Measurements from ENCODE around the gene SLC39A1. TPM values are rescaled to one million over a fixed set of nuclear protein-coding genes. Genes with fewer than 3 reads are reported as not detected.
A peak's percentile ranks its signal among the peaks of the same experiment; 100 is the strongest.

SLC39A1 gene
- total and polyA plus RNA-seq, 4 donors: 73.4 to 247 (median 122) TPM

DNA sequence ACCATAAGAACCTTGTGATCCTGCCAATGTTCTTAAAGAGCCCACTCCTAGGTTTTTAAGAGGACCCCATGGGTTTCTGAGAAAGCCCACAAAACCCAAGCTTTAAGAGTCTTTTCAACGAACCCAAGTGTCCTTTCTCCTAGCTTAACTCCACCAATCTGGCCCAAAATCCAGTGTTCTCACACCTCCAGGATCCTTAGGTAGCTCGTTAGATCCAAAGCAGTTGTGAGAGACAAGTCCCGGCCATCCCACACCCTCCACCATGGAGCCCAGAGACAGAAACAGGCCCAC is 18.6 kb downstream of the SLC39A1 start:
- peaks cover 0 to 45% (median 24%) of the 10 kb centered on the region in 4 donors for H3K36me3 ChIP-seq (ENCODE audit: control insufficient read depth in 4 of 4, insufficient read depth in 4 of 4, low read length in 4 of 4)
- no peaks in the 10 kb centered on the region for H3K9me3 ChIP-seq (ENCODE audit: control insufficient read depth in 4 of 4, insufficient read depth in 3 of 4, low read length in 3 of 4)
- 12 to 43% methylated on average over 3 of the region's 3 CpGs for WGBS, 2 donors
- H3K4me1 ChIP-seq (ENCODE audit: control insufficient read depth in 5 of 5, insufficient read depth in 5 of 5, low read length in 5 of 5): peaks cover 0 to 14% (median 8%) of the 10 kb centered on the region in 5 donors
- H3K27me3 ChIP-seq (ENCODE audit: control insufficient read depth in 3 of 3, insufficient read depth in 3 of 3, low read length in 2 of 3): no peaks in the 10 kb centered on the region
- ATAC-seq (ENCODE audit: insufficient read depth, low FRiP score): no peak
- peak overlapping the region; percentile 75 for H3K4me3 ChIP-seq
- H3K9ac ChIP-seq (ENCODE audit: insufficient read depth in 1 of 2, low read length in 2 of 2): no peak overlapping the region
- peak overlapping the region; percentile 97 to 99 for H3K27ac ChIP-seq (ENCODE audit: low read depth in 1 of 2, low read length in 1 of 2)
- DNase-seq: no peak
- TF ChIP-seq, protein P1, sequence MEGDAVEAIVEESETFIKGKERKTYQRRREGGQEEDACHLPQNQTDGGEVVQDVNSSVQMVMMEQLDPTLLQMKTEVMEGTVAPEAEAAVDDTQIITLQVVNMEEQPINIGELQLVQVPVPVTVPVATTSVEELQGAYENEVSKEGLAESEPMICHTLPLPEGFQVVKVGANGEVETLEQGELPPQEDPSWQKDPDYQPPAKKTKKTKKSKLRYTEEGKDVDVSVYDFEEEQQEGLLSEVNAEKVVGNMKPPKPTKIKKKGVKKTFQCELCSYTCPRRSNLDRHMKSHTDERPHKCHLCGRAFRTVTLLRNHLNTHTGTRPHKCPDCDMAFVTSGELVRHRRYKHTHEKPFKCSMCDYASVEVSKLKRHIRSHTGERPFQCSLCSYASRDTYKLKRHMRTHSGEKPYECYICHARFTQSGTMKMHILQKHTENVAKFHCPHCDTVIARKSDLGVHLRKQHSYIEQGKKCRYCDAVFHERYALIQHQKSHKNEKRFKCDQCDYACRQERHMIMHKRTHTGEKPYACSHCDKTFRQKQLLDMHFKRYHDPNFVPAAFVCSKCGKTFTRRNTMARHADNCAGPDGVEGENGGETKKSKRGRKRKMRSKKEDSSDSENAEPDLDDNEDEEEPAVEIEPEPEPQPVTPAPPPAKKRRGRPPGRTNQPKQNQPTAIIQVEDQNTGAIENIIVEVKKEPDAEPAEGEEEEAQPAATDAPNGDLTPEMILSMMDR (IDR thresholded peaks at IDR 0.05; ENCODE audit: control extremely low read depth, extremely low read depth): no peak

DNA sequence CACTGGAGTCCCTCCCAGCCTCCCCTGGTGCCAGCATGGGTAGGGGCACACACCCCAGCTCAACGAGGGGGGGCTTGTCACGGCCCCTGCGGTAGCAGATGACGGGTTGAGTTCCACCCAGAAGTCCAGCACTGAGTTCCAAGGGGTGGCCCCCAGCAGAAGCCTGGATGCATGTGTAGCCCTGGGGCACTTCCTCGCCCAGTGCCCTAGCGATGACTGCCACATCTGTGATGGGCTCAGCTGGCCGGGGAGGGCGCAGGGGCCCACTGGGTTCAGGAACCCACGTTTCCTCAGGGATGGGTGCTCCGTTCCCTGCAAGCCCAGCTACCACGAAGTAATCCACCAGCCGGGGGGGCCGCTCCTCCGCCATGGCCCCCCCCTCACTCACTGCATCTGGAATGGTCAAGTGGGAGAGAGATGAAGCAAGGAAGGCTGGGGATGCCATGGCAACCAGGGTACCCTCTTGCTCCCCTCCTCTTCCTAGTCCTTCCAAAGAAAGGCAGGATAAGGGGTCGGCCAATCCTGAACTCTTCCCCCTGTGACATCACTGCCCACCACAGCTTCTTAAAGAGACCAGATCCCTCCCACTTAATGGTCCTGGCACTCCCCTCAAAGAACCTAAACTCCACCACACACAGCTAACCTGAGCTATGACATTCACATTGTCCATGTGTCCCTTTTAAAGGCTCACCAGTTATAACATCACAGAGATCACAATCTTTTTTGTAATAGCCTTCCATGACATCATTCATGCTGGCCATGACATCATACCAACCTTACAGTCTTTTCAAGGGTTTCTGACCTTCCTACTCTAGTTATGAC is 19.1 kb downstream of the SLC39A1 start:
- Histone ChIP-seq H3K9ac (ENCODE audit: insufficient read depth in 1 of 2, low read length in 2 of 2) (no peak overlapping the region), H3K27me3 (ENCODE audit: control insufficient read depth in 3 of 3, insufficient read depth in 3 of 3, low read length in 2 of 3) (no peaks in the 10 kb centered on the region), H3K27ac (ENCODE audit: low read depth in 1 of 2, low read length in 1 of 2) (peak overlapping the region; percentile 97 to 99), H3K9me3 (ENCODE audit: control insufficient read depth in 4 of 4, insufficient read depth in 3 of 4, low read length in 3 of 4) (no peaks in the 10 kb centered on the region), H3K4me3 (no peak overlapping the region), H3K36me3 (ENCODE audit: control insufficient read depth in 4 of 4, insufficient read depth in 4 of 4, low read length in 4 of 4) (peaks cover 0 to 49% (median 25%) of the 10 kb centered on the region in 4 donors), H3K4me1 (ENCODE audit: control insufficient read depth in 5 of 5, insufficient read depth in 5 of 5, low read length in 5 of 5) (peaks cover 0 to 14% (median 8%) of the 10 kb centered on the region in 5 donors)
- ATAC-seq (ENCODE audit: insufficient read depth, low FRiP score): no peak
- whole genome bisulfite sequencing, 2 donors: 79 to 81% methylated on average over 15 of the region's 15 CpGs
- no peak for DNase-seq
- TF ChIP-seq, protein P1 (IDR thresholded peaks at IDR 0.05; ENCODE audit: control extremely low read depth, extremely low read depth): no peak

DNA sequence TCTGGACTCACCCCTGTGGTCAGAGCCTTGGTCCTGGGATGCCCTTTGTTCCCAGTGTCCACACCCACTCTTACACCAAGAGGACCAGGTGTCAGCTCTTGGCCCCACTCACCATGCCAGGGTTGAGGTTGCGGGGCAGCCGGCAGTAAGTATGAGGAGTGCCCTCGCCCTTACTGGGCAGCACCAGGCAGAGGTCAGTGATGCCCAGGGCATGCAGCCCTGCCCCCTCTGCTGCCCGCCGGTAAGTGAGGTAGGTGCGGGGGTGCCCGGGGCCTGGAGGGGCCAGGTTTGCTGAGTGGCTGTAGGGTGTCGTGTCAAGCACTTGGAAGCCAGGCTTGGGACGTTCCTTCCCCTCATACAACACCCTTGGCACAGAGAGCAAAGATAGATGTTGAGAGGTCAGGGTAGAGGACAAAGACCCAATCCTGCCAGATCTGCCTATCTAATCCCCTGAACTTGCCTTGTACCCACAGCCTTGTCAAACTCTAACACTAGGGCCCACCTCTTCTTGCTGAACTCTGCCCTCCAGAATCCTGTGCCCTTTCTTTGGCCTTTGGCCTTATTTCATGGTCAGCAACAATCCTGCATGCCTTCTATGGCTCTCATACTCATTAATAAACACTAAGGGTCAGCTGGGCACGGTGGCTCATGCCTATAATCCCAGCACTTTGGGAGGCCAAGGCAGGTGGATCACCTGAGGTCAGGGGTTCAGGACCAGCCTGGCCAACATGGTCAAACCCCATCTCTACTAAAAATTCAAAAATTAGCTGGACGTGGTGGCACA is 20.4 kb downstream of the SLC39A1 start:
- ATAC-seq (ENCODE audit: insufficient read depth, low FRiP score) (no peak), DNase-seq (no peak)
- no peak overlapping the region for H3K27ac ChIP-seq (ENCODE audit: low read depth in 1 of 2, low read length in 1 of 2)
- peaks cover 0 to 14% (median 8%) of the 10 kb centered on the region in 5 donors for H3K4me1 ChIP-seq (ENCODE audit: control insufficient read depth in 5 of 5, insufficient read depth in 5 of 5, low read length in 5 of 5)
- H3K27me3 ChIP-seq (ENCODE audit: control insufficient read depth in 3 of 3, insufficient read depth in 3 of 3, low read length in 2 of 3): no peaks in the 10 kb centered on the region
- TF ChIP-seq, protein P1 (IDR thresholded peaks at IDR 0.05; ENCODE audit: control extremely low read depth, extremely low read depth): no peak
- H3K36me3 ChIP-seq (ENCODE audit: control insufficient read depth in 4 of 4, insufficient read depth in 4 of 4, low read length in 4 of 4): peaks cover 0 to 43% (median 21%) of the 10 kb centered on the region in 4 donors
- no peaks in the 10 kb centered on the region for H3K9me3 ChIP-seq (ENCODE audit: control insufficient read depth in 4 of 4, insufficient read depth in 3 of 4, low read length in 3 of 4)
- WGBS, 2 donors: 92 to 93% methylated on average over 11 of the region's 11 CpGs
- no peak overlapping the region for H3K9ac ChIP-seq (ENCODE audit: insufficient read depth in 1 of 2, low read length in 2 of 2)
- H3K4me3 ChIP-seq: no peak overlapping the region

Measured in lung (tissue), 12 donors.